ENCODE results near the gene WBP2. TPM values are rescaled to one million over a fixed set of nuclear protein-coding genes. Genes with fewer than 3 reads are reported as not detected.
A peak's percentile ranks its signal among the peaks of the same experiment; 100 is the strongest.

WBP2 gene
- total and polyA plus RNA-seq, 2 of the 13 experiments (the other 11 are each of a cell fraction or from before 2014, with no cell fraction given), result 29.2 to 29.5 TPM

- TF ChIP-seq CCAR2 (optimal IDR thresholded peaks at IDR 0.05; ENCODE audit: low read depth, low read length), result no peak
- TF ChIP-seq ZBTB8A (CRISPR knock-in tag; IDR thresholded peaks at IDR 0.05; ENCODE audit: borderline replicate concordance, low read depth), result no peak
- TF ChIP-seq MBNL3 (CRISPR knock-in tag; conservative IDR thresholded peaks at IDR 0.05), result no peak
- TF ChIP-seq HDAC1 (CRISPR knock-in tag; IDR thresholded peaks at IDR 0.05), result 0 out of 2 replicates have a peak, but pooled peaks have one; percentile 11
- no peak for TF ChIP-seq ZNF605 (CRISPR knock-in tag; IDR thresholded peaks at IDR 0.05)
- peak; percentile 42; the same call in 1 of the 2 replicates for TF ChIP-seq ZNF281 (CRISPR knock-in tag; IDR thresholded peaks at IDR 0.05; ENCODE audit: borderline replicate concordance)
- peak; percentile 95 for TF ChIP-seq ZNF768 (CRISPR knock-in tag; IDR thresholded peaks at IDR 0.05)
- TF ChIP-seq ZBTB3 (CRISPR knock-in tag; IDR thresholded peaks at IDR 0.05; ENCODE audit: borderline replicate concordance, low read depth), result no peak
- TF ChIP-seq ZNF770 (CRISPR knock-in tag; IDR thresholded peaks at IDR 0.05), result 0 out of 2 replicates have a peak, but pooled peaks have one; percentile 37
- peak; percentile 74; the same call in 1 of the 2 replicates for TF ChIP-seq ZNF740 (CRISPR knock-in tag; IDR thresholded peaks at IDR 0.05)
- TF ChIP-seq ZNF619 (CRISPR knock-in tag; IDR thresholded peaks at IDR 0.05), result no peak
- no peak for TF ChIP-seq TCF12 (IDR thresholded peaks at IDR 0.05)
- 0 out of 2 replicates have a peak, but pooled peaks have one; percentile 44 for TF ChIP-seq TCF12 (CRISPR knock-in tag; IDR thresholded peaks at IDR 0.05)
- TF ChIP-seq ZNF20 (CRISPR knock-in tag; IDR thresholded peaks at IDR 0.05), result no peak
- no peak for TF ChIP-seq ATF1 (CRISPR knock-in tag; IDR thresholded peaks at IDR 0.05)
- 0 out of 2 replicates have a peak, but pooled peaks have one; percentile 42 for TF ChIP-seq ZNF678 (CRISPR knock-in tag; IDR thresholded peaks at IDR 0.05)
- TF ChIP-seq POLR2AphosphoS2 (IDR thresholded peaks at IDR 0.05; ENCODE audit: low read depth, low read length), result no peak
- TF ChIP-seq ZNF609 (CRISPR knock-in tag; IDR thresholded peaks at IDR 0.05; ENCODE audit: borderline replicate concordance), result peak; percentile 63
- TF ChIP-seq ZFP90 (CRISPR knock-in tag; IDR thresholded peaks at IDR 0.05; ENCODE audit: borderline replicate concordance), result peak; percentile 90
These were observed 37.6 kb upstream of the WBP2 start (continued) for GRCh38 chr17:75892556-75893224.

All from HepG2 (cell line).